Suppressor macrophage (primary cell): Measurements from ENCODE around the gene LBH.
A peak's percentile ranks its signal among the peaks of the same experiment; 100 is the strongest.
"Not testable (repeated sequence)": the region's sequence is repeated elsewhere in the genome, so short reads cannot be mapped to it uniquely, and the experiment has no call there.

ENCODE experiments used
- DNase-seq, 4 experiments: peaks; one replicate each; pipeline ENCODE4 v3.0.0-alpha.2; 2020 to 2022

The LBH gene

DNA sequence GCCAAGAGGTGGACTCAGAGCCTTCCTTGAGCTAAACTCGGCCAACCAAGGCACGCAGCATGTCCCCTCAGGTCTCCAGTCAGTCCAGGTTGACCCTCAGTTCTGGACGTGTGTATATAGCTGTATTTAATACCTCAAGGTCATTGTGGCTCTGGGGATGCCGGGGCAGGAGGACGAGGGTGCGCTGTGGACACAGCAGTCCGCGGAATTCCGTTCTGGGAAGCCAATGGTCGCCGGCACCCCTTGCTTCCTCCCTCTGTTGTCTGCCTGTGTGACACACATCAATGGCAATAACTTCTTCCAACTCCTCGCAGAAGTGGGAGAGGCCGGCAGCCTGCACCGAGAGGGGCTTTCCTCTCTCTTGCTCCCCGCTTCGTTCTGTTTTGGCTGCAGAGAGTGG is 27.7 kb downstream of the LBH start:
- no peak for DNase-seq

DNA sequence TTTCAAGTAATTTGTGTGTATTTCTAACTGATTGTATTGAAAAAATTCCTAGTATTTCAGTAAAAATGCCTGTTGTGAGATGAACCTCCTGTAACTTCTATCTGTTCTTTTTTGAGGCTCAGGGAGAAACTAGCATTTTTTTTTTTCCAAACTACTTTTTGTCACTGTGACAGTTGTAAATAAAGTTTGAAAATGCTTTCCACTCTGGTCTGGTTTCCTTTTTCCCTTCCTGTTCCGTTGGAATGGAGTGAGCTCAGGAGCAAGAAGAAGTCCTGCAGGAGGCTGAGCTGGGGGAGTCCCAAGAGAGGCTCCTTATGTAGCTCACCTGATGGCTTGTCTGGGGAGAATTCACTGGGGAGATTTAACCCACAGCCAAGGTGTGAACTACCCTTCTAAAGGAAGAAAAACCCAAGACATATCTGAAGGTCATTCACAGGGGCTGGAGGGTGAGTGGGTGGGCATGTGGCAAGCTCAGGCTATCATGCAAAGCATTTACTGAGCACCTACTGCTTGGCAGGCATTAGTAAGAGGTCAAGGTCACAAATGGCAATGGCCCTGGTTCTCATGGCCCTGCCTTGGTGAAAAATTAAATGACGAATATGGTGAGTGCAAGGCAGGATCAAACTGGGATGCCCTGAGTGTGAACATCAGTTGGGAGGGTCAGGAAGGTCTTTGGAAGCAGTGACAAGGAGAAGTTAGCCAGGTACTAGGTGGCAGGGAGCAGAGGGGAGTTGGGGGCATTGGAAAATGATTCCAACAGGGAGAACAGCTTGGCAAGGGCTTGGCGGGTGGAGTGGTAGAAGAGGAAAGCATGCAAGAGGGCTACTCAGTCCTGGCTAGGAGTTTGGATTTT is 28.7 kb downstream of the LBH start:
- no peak for DNase-seq

DNA sequence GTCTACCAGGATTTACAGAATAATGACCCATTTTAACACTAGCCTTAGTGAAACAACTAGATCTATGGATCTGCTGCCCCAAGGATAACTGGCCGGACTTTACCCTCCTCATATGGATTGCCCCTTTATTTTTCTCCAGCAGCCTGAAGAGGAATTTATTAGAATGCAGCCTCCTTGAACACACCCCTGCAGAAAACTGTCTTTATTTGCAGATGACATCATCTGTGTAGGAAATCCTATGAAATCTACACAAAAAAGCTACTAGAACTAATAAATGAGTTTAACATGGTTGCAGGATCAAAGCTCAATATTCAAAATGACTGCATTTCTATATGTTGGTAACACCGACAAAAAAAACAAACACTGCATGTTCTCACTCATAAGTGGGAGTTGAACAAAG is 29.6 kb downstream of the LBH start:
- no peak for DNase-seq

GRCh38 chr2:30261695-30262211 is 30.4 kb downstream of the LBH start:
- no peak for DNase-seq

DNA sequence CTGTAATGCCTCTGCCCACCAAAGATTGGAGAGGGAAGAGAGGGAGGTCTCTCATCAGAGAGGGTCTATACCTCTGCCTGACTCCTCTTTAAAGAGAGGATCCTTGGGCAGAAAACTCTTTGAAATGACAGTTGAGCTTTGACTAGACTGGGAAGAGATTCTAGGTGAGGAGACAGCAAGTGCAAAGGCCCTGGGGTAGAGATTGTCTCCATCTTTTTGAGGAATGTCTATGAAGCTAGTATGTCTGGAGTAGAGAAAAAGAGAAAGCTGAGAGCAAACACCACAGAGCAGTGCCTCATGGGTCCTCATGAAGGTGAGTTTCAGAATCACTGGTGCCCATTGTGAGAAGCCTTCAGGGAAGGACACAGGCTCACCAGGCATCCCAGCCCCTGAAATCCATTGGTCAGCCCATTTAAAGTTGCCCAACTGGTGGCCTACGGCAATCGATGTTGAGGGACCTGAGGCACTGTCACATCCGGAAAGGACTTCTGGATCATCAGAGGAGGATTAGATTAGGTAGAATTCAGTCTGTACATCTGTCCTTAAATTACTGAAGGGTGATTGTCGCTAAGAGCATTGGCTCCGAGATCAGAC is 31.5 kb downstream of the LBH start:
- no peak for DNase-seq

GRCh38 chr2:30264274-30264673 is 32.9 kb downstream of the LBH start:
- no peak for DNase-seq

GRCh38 chr2:30265052-30266015 is 34.0 kb downstream of the LBH start:
- DNase-seq, result peak in 2 of 4 experiments; percentile 12 to 23

DNA sequence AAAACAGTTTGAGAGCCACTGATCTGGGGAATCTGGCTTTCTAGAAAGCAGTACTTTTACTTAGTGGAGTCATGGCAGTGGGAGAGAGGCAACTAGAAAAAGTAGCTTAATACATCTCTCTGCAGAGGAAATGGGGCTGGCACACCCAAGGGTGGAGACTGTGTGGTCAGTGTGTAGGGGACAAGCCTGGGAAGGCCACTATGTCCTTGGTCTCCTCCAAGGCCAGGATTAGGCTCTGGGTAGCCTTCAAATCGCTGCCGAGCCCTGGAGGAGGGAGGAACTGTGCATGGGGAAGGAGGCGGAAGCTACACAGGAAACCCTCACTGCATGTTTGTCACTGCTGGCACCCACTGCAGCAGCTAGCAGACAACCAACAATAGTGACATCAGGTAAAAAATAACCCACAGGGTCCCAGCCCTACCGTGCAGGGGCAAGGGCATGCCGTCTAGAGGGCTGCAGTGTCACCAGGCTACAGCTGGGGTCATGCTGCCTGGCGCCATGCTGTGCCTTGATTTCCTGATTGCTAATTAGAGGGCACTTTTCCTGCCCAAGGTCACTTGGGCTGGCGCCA is 34.8 kb downstream of the LBH start:
- DNase-seq, result peak; percentile 47 to 67 (median 64)

- DNase-seq, result no peak
These were observed 35.4 kb downstream of the LBH start for GRCh38 chr2:30266705-30267104.

DNA sequence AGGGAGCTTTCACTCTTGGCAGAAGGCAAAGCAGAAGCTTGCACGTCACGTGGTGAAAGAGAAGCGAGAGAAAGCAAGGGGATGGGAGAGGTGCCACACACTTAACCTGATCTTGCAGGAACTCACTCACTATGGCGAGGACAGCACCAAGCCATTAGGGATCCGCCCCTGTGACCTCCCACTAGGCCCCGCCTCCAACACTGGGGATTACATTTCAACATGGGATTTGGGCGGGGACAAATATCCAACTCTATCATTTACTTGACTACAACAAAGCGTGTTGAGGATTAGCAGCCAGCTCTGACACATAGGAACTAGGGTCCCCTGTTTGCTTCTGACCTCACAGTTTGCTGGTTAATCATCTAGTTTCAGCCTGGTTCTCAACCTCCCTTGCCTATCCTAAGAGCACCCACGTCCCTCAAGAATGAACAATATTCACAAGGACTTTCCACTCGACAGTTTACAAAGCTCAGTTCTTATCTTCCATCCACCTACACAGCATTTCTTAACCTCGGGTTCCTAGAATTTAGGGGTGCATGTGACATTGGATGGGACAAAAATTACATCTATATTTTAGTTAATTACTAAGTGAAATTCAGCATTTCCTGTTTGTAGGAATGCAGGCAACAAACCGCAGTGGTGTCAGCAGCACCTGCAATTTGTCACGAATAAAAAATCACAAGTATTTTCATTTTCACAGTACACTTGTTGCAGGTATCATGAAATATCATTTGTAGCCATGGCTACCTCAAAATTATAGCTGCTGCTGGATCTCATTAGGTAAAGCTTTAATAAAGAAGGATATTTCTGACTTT is 36.0 kb downstream of the LBH start:
- DNase-seq, result no peak

DNA sequence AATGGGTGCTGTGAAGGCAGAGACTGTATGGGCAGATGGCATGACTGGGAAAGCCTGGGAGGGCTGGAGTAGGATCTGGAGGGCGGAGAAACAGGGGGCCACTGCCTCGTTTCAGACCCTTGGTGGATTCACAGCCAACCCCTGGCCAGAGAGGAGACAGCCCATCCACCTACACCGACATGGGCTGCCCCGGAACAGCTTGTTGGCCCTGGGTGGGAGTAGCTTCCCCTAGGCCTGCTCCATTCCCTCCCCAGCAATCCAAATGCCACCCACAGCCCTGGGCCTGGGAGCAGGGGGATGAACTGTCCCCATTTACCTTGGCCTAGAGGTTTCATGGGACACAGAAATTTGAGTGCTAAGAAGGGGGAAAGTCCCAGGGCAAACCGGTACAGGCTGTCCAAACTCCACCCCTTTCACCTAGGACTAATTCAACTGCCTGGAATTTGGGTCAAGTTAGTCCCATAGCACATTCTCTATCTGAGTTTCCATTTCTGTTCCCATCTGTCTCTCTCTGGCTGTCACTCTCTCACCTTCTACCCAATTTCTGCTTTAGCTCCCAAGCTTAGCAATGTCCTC is 37.0 kb downstream of the LBH start:
- DNase-seq, result no peak

GRCh38 chr2:30269114-30269770 is 37.9 kb downstream of the LBH start:
- DNase-seq, result not testable (repeated sequence)

DNA sequence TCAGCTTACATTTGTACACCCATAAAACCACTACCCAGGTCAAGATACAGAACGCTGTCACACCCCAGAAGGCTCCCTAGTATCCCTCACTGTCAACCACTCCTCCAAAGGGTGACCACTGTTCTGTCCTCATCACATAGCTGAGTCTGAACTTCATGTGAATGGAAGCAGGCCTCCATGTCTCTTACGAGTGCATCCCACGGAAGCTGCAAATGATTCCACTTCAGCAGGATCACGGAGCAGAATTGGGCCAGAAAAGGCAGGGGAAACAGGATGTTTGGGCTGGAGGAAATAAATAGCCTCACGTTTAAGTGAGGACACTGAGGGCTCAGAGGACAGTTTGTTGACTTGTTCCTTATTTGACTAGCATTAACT is 38.4 kb downstream of the LBH start:
- no peak for DNase-seq

GRCh38 chr2:30270166-30270565 is 38.8 kb downstream of the LBH start:
- no peak for DNase-seq

GRCh38 chr2:30271301-30271700 is 40.0 kb downstream of the LBH start:
- DNase-seq, result peak in 1 of 4 experiments; percentile 23

DNA sequence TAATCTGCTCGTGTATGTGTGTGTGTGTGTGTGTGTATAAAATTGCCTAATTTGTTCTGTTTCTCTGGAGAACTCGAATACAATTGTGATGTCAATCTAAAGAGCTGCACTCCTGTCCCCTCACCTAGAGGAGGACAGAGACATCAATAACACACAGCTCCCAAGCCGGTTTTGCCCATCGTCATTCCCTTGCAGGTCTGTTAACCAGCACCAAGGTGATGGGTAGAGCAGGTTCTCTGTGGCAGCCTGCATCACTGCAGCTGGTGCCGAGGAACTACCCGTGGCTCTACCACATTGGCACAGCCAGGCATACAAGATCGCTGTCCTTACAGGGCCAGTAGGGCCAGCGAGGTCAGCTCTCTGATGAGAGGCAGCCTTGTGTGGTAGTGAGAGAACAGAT is 41.0 kb downstream of the LBH start:
- no peak for DNase-seq

DNA sequence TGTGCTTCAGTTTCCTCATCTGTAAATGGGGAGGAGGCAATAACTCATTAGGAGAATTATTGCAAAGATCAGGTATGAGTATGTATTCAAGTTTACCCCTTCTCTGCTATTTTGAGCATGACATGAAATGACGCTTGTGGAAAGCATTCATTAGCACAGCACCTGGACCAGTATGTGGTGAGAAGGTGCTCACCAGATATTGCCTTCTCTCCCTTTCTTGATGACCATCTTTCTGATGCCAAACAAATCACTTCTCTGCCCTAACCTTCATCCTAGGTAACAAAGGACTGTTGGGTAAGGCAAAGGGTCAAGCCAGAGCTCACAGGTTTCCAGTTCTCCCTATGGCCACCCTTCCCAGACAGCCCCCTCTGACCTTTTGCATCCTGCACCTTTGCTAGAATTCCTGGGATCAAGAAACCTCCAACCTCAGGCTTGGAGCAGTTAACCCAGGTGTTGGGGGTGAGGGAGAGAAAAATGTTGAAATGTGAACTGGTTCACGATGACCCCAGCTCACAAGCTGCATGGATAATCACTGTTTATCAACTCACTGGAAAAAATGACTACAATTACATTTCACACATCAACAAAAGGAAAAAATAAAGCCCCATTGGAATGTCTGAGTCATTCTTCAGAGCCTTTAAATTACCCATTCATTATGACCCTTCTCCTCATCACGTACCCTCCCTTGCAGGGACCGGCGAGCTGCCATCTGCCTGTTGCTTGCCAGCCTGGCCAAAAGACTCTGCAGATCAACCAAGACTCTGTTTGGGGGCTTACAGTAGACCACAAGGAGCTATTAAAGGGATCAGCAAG is 41.6 kb downstream of the LBH start:
- DNase-seq, result no peak

DNA sequence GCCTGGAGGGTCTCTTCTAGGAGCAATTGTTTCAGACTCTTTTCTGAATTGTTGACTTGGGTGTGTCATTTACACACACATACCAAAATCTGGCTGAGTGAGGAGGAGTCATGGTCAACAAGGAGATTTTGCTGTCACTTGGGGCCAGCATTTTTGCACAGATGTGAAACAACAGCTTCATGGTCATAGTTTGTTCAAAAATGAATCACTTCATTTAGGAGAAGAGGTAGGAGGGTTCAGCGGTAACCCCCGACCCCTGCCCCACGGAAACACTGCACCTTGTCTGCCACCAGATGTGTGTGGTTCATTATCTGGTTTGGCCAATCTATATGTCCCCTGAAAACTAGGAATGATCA is 42.2 kb downstream of the LBH start:
- no peak for DNase-seq

DNA sequence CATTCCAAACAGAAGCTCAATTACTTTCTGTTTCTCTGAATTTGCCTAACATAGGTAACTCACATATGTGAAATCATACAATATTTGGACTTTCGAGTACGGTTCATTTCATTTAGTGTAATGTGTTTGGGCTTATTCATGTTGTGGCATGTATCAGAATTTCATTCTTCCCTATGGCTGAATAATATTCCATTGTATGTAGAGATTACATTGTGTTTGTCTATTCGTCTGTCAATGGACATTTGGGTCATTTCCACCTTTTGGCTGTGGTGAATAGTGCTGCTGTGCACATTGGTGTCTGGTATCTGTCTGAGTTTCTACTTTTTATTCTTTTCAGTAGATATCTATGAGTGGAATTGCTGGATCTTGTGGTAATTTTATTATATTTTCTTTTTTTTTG is 43.9 kb downstream of the LBH start:
- DNase-seq, result no peak

DNA sequence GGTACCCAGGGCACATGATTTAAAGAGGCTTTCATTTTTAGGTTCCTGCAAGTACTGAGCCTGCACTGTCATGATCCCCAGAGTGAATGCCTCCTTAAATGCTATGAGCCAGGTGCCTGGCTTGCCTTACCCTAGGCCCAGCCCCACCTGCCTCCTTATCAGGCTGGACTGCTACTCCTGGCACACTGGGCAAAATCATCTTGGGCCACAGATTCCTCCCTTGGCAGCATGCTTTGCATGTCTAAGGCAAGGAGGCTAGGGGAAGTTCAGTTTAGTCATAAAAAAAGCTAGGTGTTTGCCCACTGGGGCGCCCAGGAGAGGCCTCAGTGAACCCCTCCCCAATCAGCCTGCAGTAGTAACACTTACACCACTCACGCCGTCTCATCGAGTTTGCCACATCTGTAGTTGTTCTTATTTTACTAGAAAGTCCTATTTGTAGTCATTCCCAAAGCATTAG is 45.1 kb downstream of the LBH start:
- DNase-seq, result no peak
